LHCN-M2 (cell line): Measurements from ENCODE around the gene SDCCAG8. TPM values are rescaled to one million over a fixed set of nuclear protein-coding genes. Genes with fewer than 3 reads are reported as not detected.

Experiments used
- DNase-seq: peaks from one replicate; pipeline ENCODE4 v3.0.0-alpha.2; 2012; ENCODE audit warnings: low read depth
- total RNA-seq: library from RNA; depleted of rRNA; stranded (reverse); fragments of >200 nt; gene quantifications from 2 replicates; pipeline ENCODE4 v1.2.3, GENCODE V29; 2014; rRNA removed

The SDCCAG8 gene
- total RNA-seq, 1 experiment from 2014 or later, result 27.3 TPM

DNA sequence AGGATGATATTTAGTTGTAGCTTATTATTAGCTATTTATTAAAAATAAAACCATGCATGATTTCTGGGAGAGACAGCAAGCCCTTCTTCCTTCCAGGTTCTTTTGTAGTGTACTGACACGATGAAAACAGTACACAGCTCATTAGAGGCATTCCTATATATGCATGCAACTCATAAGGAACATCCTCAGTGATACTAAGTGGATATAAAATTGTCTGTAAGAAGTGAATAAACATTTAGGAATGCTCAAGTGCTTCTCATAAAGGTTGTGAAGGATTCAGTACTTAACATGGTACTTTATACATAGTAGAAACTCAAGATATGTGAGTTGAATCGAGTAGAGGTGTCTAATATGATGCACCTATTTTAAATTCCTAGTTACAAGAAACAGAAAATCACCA, 287.7 kb downstream of the SDCCAG8 start:
- DNase-seq, result no peak

DNA sequence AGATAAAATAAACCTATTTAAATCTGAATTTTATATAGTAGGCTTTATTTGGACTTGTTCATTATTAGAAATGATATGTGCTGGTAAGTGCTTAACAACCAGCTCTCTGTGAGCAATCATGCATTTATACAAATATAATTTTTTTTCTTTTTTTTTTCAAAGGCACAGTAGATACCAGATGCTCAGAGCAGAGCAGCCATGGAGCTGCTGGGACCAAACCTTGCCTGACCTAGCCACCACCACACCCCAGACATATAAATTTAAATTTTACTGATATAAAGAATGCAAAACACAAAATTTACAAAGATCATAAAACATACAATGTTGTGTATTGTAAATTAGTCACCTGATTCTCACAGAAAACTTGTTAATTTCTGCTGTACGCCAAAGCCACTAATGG, 290.6 kb downstream of the SDCCAG8 start:
- no peak for DNase-seq

DNA sequence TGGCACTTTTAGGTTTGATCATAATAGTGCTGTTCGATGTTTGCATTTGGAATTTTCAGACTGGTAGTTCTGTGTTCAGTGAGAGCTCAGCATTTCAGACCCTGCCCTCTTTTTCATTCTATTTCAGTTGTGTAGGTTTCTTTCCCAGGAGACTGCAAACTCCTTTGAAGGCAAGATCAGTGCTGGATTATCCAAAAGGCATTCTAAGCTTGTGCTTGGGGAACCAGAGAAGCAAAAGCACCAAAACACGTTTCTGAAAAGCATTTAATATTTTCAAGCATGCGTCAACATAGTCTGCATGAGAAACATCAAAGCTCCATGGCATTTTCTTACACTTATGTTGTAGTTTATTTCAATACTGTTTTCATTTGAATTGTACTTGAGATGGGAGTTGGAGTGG, 292.1 kb downstream of the SDCCAG8 start:
- no peak for DNase-seq

DNA sequence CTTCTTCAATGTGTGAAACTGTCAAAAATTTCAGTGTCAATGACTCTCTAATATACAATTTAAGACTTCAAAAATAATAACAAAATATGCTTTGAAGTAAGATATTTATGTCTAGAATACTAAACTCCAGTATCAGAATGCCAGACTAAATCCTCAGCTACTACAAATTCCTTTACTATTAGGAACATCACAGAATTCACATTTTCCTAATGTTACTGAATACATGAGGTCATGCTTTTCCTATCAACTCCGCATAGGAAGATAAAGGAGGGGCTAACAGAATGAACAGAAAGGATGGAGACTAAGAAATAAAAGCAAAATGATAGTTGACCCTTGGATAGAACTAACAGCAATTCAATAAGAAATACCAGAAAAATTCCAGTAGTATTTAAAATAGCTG, 292.7 kb downstream of the SDCCAG8 start:
- DNase-seq, result no peak

DNA sequence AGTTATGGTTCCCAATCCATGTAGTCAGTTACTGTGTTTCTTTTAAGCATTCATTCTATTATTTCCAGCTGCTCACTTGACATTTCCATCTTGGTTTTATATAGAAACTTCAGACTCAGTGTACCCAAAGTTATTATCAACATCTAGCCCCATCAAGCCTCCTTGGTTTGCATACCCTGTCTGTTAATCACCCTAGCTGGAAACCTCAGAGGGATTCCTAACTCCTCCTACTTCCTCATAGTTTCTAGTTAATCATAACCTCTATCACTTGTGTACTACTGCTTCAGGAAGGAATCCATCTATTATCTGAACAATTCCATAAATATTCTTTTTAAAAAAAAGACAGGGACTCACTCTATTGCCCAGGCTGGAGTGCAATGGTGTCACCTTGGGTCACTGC, 293.3 kb downstream of the SDCCAG8 start:
- DNase-seq, result peak; percentile 78

Other genes with a start within 250 kb of the SDCCAG8 start
- gene CEP170, start 760 bp upstream of the SDCCAG8 start, total RNA-seq, result 91.8 and 105 TPM in 2 replicates